Neural progenitor cell (in vitro differentiated cells): ENCODE measurements around the gene LYVE1. TPM values are rescaled to one million over a fixed set of nuclear protein-coding genes. Genes with fewer than 3 reads are reported as not detected.

Source experiments
- DNase-seq: peaks from one replicate; pipeline ENCODE4 v3.0.0-alpha.2; 2016; ENCODE audit warnings: low spot score
- H2AFZ ChIP-seq: fragments of 200-600 bp; sonication (generic); replicated peaks from 2 replicates; pipeline ENCODE4 v1.6.1; 2016; ENCODE audit warnings: antibody characterized with exemption
- H3F3A ChIP-seq: fragments of 200-600 bp; sonication (generic); 2 replicates; pipeline ENCODE4 v1.6.1; 2016; ENCODE audit warnings: antibody characterized with exemption, low read depth
- H3K27ac ChIP-seq: fragments of 200-600 bp; sonication (generic); 2 replicates; pipeline ENCODE4 v1.5.1; 2016; ENCODE audit warnings: mild to moderate bottlenecking
- H3K27me3 ChIP-seq: fragments of 200-600 bp; sonication (generic); 2 replicates; pipeline ENCODE4 v1.6.1; 2016; ENCODE audit warnings: mild to moderate bottlenecking, moderate library complexity
- H3K36me3 ChIP-seq: fragments of 200-600 bp; sonication (generic); 2 replicates; pipeline ENCODE4 v1.5.1; 2016
- H3K4me1 ChIP-seq: fragments of 200-600 bp; sonication (generic); 2 replicates; pipeline ENCODE4 v1.6.1; 2016; ENCODE audit warnings: mixed run types
- H3K4me2 ChIP-seq: fragments of 200-600 bp; sonication (generic); 2 replicates; pipeline ENCODE4 v1.6.1; 2016
- H3K4me3 ChIP-seq: fragments of 200-600 bp; sonication (generic); 2 replicates; pipeline ENCODE4 v1.5.1; 2016
- H3K79me2 ChIP-seq: fragments of 200-600 bp; sonication (generic); 2 replicates; pipeline ENCODE4 v1.6.1; 2016; ENCODE audit warnings: low read depth
- H3K9ac ChIP-seq: fragments of 200-600 bp; sonication (generic); 2 replicates; pipeline ENCODE4 v1.6.1; 2016
- H3K9me3 ChIP-seq: fragments of 200-600 bp; sonication (generic); 2 replicates; pipeline ENCODE4 v1.5.1; 2016; ENCODE audit warnings: low read depth
- H4K20me1 ChIP-seq: fragments of 200-600 bp; sonication (generic); 2 replicates; pipeline ENCODE4 v1.6.1; 2016; ENCODE audit warnings: low read depth
- H3K27ac Mint-ChIP-seq: 3 replicates; pipeline ENCODE4 v1.8.0; 2021; ENCODE audit warnings: mixed read lengths
- H3K27me3 Mint-ChIP-seq: 2 replicates; pipeline ENCODE4 v1.8.0; 2022; ENCODE audit warnings: low read depth, mild to moderate bottlenecking, inconsistent platforms, moderate library complexity, mixed read lengths; ENCODE audit not compliant: insufficient read depth
- H3K36me3 Mint-ChIP-seq: 3 replicates; pipeline ENCODE4 v1.8.0; 2021; ENCODE audit warnings: mixed read lengths
- H3K4me1 Mint-ChIP-seq: 3 replicates; pipeline ENCODE4 v1.8.0; 2021; ENCODE audit warnings: mixed read lengths
- H3K4me3 Mint-ChIP-seq: 3 replicates; pipeline ENCODE4 v1.8.0; 2021; ENCODE audit warnings: mild to moderate bottlenecking, moderate library complexity, mixed read lengths
- H3K9me3 Mint-ChIP-seq: 3 replicates; pipeline ENCODE4 v1.8.0; 2020; ENCODE audit warnings: mixed read lengths
- CTCF ChIP-seq: fragments of 200-600 bp; sonication (generic); IDR thresholded peaks from 2 replicates; pipeline ENCODE4 v1.5.1; 2017; ENCODE audit warnings: antibody characterized with exemption, mild to moderate bottlenecking
- EZH2 ChIP-seq: fragments of 200-600 bp; sonication (generic); IDR thresholded peaks from 2 replicates; pipeline ENCODE4 v1.6.1; 2017; ENCODE audit warnings: antibody characterized with exemption, mild to moderate bottlenecking, moderate library complexity
- EZH2phosphoT487 ChIP-seq: fragments of 200-600 bp; sonication (generic); IDR thresholded peaks from 2 replicates; pipeline ENCODE4 v1.6.1; 2017; ENCODE audit warnings: antibody characterized with exemption
- total RNA-seq: library from RNA; depleted of rRNA; stranded (reverse); fragments of >200 nt; gene quantifications from 2 replicates; pipeline ENCODE4 v1.2.3, GENCODE V29; 2015; ENCODE audit warnings: low replicate concordance

LYVE1 gene
- total RNA-seq, 1 donor from 2014 or later = 0.51 TPM

- Mint-ChIP-seq H3K27ac (no peak overlapping the region), H3K4me1 (peaks cover 3% of the 10 kb centered on the region), H3K4me3 (no peak overlapping the region), H3K9me3 (no peaks in the 10 kb centered on the region), H3K36me3 (peaks cover 2% of the 10 kb centered on the region), H3K27me3 (no peaks in the 10 kb centered on the region)
- Histone ChIP-seq H3K27ac (no peak overlapping the region), H3K4me1 (peaks cover 6% of the 10 kb centered on the region), H3K9ac (no peak overlapping the region), H3K9me3 (no peaks in the 10 kb centered on the region), H2AFZ (no peak overlapping the region), H3K36me3 (no peaks in the 10 kb centered on the region), H3K79me2 (no peaks in the 10 kb centered on the region), H3F3A (no peaks in the 10 kb centered on the region), H3K4me3 (no peak overlapping the region), H3K27me3 (no peaks in the 10 kb centered on the region), H3K4me2 (no peak overlapping the region), H4K20me1 (no peaks in the 10 kb centered on the region)
- TF ChIP-seq CTCF = no peak
- TF ChIP-seq EZH2 = no peak
- TF ChIP-seq EZH2phosphoT487 = no peak
- DNase-seq = no peak
Measured at GRCh38 chr11:10573028-10573427, 4.6 kb upstream of the LYVE1 start.

- H4K20me1 ChIP-seq = no peaks in the 10 kb centered on the region
- no peaks in the 10 kb centered on the region for H3K27me3 Mint-ChIP-seq
- H3K27ac ChIP-seq = no peak overlapping the region
- no peaks in the 10 kb centered on the region for H3K27me3 ChIP-seq
- H3K79me2 ChIP-seq = no peaks in the 10 kb centered on the region
- no peak overlapping the region for H2AFZ ChIP-seq
- H3K4me3 Mint-ChIP-seq = no peak overlapping the region
- H3F3A ChIP-seq = no peaks in the 10 kb centered on the region
- H3K36me3 Mint-ChIP-seq = peaks cover 2% of the 10 kb centered on the region
- H3K9me3 ChIP-seq = no peaks in the 10 kb centered on the region
- no peak overlapping the region for H3K9ac ChIP-seq
- H3K4me3 ChIP-seq = no peak overlapping the region
- no peak for DNase-seq
- no peak overlapping the region for H3K27ac Mint-ChIP-seq
- TF ChIP-seq EZH2phosphoT487 (no peak), EZH2 (no peak), CTCF (no peak)
- peaks cover 3% of the 10 kb centered on the region for H3K4me1 Mint-ChIP-seq
- H3K9me3 Mint-ChIP-seq = no peaks in the 10 kb centered on the region
- H3K36me3 ChIP-seq = no peaks in the 10 kb centered on the region
- peaks cover 6% of the 10 kb centered on the region for H3K4me1 ChIP-seq
- H3K4me2 ChIP-seq = no peak overlapping the region
Measured at GRCh38 chr11:10572533-10572932, 4.1 kb upstream of the LYVE1 start.

DNA sequence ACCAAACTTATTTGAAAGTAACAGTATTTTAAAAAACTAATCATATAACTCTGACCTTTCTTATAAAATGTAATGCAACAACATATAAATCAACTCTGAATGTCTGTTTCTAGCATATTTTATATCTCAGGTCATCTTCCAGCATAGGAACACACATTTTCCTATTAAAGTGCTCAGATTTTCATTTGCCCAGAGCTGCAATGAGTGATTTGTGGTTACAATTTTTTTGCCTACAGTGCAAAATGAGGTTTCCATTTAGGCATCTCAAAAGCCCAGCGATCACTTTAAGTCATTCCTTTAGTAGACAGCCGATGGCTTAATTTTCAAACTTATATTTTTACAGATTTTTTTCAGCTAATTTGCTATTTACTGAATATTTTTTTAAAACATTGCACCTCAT is 1.0 kb downstream of the LYVE1 start:
- Histone ChIP-seq H3F3A (no peaks in the 10 kb centered on the region), H3K79me2 (no peaks in the 10 kb centered on the region), H3K9ac (no peak overlapping the region), H3K27ac (no peak overlapping the region), H3K36me3 (no peaks in the 10 kb centered on the region), H2AFZ (no peak overlapping the region), H3K4me1 (no peaks in the 10 kb centered on the region), H3K9me3 (no peaks in the 10 kb centered on the region), H3K4me3 (no peak overlapping the region), H3K4me2 (no peak overlapping the region), H3K27me3 (no peaks in the 10 kb centered on the region), H4K20me1 (no peaks in the 10 kb centered on the region)
- TF ChIP-seq EZH2 (no peak), CTCF (no peak)
- Mint-ChIP-seq H3K4me3 (no peak overlapping the region), H3K27me3 (no peaks in the 10 kb centered on the region), H3K9me3 (no peaks in the 10 kb centered on the region), H3K4me1 (no peaks in the 10 kb centered on the region), H3K36me3 (no peaks in the 10 kb centered on the region), H3K27ac (no peak overlapping the region)
- DNase-seq = no peak
